Measurements from ENCODE around the gene ZFPL1.

The ZFPL1 gene

DNA sequence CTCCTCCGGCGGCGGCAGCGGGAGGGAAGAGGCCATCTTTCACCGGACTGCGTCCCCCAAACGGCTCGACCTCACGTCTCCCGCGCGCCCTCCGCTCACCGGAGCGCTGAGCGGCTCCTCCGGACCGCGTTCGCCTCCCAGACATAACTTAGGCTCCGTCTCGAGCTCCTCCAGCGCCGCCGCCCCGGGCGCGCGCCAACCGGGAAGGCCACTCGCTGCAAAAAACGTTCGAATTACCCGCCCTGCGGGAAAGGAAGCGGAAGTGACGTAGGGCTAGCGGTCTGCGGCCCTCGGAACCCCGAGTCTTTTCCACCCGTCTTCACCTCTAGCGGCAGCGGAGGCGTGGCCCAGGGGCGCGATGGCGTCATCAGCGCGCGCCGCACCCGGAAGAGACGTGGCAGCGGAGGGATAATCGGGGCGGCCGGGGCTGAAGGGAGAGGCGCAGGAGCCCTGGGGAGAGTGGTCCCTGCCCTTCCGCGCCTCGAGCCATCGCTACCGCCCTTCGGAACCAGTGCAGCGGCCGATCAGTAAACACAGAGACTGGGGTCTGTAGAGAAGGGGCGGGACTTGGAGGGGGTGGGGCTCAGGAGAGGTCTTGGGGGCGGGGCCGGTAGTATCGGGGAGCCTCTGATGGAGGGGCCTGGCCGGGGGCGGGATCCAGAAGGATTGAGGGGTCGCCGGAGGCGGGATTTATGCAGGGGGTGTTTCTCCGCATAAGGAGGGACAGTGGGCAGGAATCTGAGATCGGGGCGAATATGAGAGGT, at the start of gene ZFPL1, which contains the start of gene CDCA5:
Gene ZFPL1 (plus strand): TSS at position 389 of the 764 bp plus-strand sequence. CDS start 477 bp downstream, outside the sequence.
Gene CDCA5 (minus strand): TSS at position 207 of the 764 bp plus-strand sequence. CDS start 62 bp downstream, at position 145.
- TF ChIP-seq, protein P1, sequence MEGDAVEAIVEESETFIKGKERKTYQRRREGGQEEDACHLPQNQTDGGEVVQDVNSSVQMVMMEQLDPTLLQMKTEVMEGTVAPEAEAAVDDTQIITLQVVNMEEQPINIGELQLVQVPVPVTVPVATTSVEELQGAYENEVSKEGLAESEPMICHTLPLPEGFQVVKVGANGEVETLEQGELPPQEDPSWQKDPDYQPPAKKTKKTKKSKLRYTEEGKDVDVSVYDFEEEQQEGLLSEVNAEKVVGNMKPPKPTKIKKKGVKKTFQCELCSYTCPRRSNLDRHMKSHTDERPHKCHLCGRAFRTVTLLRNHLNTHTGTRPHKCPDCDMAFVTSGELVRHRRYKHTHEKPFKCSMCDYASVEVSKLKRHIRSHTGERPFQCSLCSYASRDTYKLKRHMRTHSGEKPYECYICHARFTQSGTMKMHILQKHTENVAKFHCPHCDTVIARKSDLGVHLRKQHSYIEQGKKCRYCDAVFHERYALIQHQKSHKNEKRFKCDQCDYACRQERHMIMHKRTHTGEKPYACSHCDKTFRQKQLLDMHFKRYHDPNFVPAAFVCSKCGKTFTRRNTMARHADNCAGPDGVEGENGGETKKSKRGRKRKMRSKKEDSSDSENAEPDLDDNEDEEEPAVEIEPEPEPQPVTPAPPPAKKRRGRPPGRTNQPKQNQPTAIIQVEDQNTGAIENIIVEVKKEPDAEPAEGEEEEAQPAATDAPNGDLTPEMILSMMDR (IDR thresholded peaks at IDR 0.05; ENCODE audit: low read depth, low read length): no peak
- peak; percentile 96 for DNase-seq (ENCODE audit: low read depth, low spot score)
- H3K4me3 ChIP-seq (ENCODE audit: low read depth, low read length): peak within 1 kb of the TSS; percentile 81
- in situ Hi-C loops (cut with HindIII; ENCODE audit: low sequenced_read_pairs): no loop called here

DNA sequence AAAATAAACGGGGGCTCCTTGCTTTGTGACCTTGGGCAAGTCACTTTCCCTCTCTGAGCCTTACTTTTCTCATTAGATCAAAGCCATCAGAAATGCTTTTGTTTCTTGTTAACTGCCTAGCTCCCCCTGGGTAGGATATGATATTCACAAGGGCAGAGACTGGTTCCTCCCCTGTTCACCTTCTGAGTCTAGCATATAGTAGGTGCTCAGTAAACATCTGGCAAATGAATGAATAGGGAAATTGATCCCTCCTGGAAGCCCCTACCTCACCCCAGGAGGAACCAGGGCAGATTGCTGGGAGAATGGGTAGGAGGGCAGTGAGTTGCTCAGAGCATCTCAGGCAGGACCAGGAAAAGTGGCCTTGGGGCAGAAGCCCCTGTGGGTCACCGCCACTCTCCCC, 49.6 kb upstream of the ZFPL1 start:
- no peak overlapping the region for H3K4me3 ChIP-seq (ENCODE audit: low read depth, low read length)
- TF ChIP-seq, protein P1 (IDR thresholded peaks at IDR 0.05; ENCODE audit: low read depth, low read length): no peak
- no peak for DNase-seq (ENCODE audit: low read depth, low spot score)
- in situ Hi-C loops (cut with HindIII; ENCODE audit: low sequenced_read_pairs): no loop called here

DNA sequence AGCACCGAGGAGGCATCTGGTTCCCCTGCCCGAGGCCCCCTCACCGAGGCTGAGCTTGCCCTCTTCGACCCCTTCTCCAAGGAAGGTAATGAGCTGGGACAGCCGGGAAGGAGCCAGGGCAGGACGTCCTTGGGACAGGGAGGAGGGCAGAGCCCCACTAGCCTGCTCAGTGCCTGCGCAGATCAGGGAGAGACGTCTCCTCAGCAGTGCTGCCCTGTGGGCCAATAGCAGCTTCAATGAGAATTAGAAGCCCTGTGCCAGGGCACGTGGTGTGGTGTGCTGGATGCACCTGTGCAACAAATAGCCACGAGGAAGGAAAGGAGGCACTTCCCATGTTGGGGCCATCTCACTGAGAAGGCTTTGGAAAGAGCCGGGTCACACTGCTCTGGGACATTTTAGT, 48.4 kb upstream of the ZFPL1 start:
- in situ Hi-C loops (cut with HindIII; ENCODE audit: low sequenced_read_pairs): no loop called here
- TF ChIP-seq, protein P1 (IDR thresholded peaks at IDR 0.05; ENCODE audit: low read depth, low read length): no peak
- no peak for DNase-seq (ENCODE audit: low read depth, low spot score)
- H3K4me3 ChIP-seq (ENCODE audit: low read depth, low read length): no peak overlapping the region

DNA sequence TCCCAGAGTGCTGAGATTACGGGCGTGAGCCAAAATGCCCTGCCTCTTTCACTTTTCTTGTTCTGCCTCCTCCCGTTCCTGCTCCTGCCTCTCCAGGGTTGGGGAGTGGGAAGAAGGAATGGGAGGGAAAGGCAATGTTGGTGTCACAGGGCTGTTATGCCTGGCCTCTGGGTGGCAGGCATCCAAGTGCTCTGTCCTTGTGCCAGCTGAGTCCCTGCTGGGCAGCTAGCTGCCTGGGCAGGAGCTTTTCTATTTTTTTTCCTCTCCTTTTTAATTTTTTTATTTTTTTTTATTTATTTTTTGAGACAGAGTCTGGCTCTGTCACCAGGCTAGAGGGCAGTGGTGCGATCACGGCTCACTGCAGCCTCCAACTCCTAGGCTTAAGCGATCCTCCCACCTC, 47.1 kb upstream of the ZFPL1 start:
- TF ChIP-seq, protein P1 (IDR thresholded peaks at IDR 0.05; ENCODE audit: low read depth, low read length): no peak
- H3K4me3 ChIP-seq (ENCODE audit: low read depth, low read length): no peak overlapping the region
- in situ Hi-C loops (cut with HindIII; ENCODE audit: low sequenced_read_pairs): no loop called here
- DNase-seq (ENCODE audit: low read depth, low spot score): no peak

DNA sequence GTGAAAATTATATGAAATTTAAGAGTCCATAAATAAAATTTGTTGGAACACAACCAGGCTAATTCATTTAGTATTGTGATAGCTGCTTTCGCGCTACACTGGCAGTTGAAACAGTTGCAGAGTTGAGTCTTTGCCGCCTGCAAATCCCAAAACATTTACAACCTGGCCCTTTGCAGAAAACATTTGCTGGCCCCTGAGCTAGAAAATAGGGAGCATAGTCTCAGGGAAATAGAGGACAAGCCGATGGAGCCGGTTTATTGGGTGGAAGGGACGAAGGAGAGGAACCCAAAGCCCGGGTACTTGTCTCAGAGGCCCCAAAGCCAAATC, 43.5 kb upstream of the ZFPL1 start:
- peak overlapping the region; percentile 57 for H3K4me3 ChIP-seq (ENCODE audit: low read depth, low read length)
- TF ChIP-seq, protein P1 (IDR thresholded peaks at IDR 0.05; ENCODE audit: low read depth, low read length): no peak
- in situ Hi-C loops (cut with HindIII; ENCODE audit: low sequenced_read_pairs): no loop called here
- DNase-seq (ENCODE audit: low read depth, low spot score): no peak

DNA sequence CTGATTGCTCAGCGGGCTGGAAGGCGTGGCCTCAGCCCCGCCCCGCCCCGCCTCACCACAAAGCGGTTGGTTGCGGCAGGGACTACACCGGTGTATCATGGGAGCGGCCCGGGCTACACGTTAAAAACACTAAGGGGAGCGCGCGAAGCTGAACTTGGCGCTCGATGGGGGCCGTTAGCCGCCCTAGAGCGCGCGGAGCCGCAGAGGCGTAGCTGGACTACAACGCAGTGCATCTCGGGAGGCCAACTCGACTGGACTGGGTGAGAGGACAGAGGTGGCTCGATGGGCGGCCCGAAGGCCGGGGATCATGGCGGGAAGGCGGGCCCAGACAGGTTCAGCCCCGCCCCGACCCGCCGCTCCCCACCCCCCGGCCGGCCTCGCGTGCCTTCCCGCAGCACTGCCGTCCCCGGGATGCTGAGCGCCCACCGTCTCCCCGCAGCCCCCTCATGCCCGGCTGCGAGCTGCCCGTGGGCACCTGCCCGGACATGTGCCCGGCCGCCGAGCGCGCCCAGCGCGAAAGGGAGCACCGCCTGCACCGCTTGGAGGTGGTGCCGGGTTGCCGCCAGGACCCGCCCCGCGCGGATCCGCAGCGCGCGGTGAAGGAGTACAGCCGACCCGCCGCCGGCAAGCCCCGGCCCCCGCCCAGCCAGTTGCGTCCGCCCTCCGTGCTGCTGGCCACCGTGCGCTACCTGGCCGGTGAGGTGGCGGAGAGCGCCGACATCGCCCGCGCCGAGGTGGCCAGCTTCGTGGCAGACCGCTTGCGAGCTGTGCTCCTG, 43.0 kb upstream of the ZFPL1 start, which contains the start of gene SAC3D1:
Gene SAC3D1 (plus strand): TSS at position 364 of the 776 bp plus-strand sequence. CDS start 83 bp downstream, at position 447.
- TF ChIP-seq, protein P1 (IDR thresholded peaks at IDR 0.05; ENCODE audit: low read depth, low read length): no peak
- H3K4me3 ChIP-seq (ENCODE audit: low read depth, low read length): peak within 1 kb of the TSS; percentile 57
- in situ Hi-C loops (cut with HindIII; ENCODE audit: low sequenced_read_pairs): no loop called here
- DNase-seq (ENCODE audit: low read depth, low spot score): peak; percentile 96
